Measurements from ENCODE around the gene BEST1.

BEST1 gene

DNA sequence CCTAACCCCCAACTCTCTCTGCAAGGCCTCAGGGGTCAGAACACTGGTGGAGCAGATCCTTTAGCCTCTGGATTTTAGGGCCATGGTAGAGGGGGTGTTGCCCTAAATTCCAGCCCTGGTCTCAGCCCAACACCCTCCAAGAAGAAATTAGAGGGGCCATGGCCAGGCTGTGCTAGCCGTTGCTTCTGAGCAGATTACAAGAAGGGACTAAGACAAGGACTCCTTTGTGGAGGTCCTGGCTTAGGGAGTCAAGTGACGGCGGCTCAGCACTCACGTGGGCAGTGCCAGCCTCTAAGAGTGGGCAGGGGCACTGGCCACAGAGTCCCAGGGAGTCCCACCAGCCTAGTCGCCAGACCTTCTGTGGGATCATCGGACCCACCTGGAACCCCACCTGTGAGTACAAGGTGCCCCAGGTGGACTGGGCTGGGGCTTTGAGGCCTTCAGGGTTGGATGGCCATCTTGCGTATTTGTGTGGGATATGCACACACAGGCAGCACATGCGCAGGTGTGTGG, at the start of gene BEST1:
TSS of gene BEST1 (plus strand) at position 317 of the 513 bp plus-strand sequence. CDS start 1,456 bp downstream, outside the sequence.
- no peak for DNase-seq (ENCODE audit: low read depth)

GRCh38 chr11:61901397-61901796, 48.8 kb upstream of the BEST1 start:
- no peak for DNase-seq (ENCODE audit: low read depth)

- no peak for DNase-seq (ENCODE audit: low read depth)
Measured at GRCh38 chr11:61902313-61902712, 47.8 kb upstream of the BEST1 start.

DNA sequence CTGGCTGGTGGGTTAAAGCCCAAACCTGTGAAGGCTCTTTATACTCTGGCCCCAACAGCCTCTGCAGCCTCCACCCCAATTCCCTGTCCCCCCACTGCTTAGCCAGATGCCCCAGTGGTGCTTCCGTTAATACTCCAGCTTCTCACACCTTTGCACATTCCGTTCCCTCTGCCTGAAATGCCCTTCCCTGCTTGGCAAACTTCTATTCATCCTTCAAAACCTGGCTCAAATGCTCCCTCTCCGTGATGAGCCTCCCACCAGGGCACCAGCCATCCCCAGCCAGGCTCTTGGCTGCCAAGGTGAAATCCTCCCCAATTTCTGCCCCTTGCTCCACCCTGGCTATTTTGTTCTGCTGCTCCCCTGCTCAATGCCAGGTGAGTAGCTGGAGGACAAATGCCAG, 46.3 kb upstream of the BEST1 start:
- no peak for DNase-seq (ENCODE audit: low read depth)

GRCh38 chr11:61904539-61905048, 45.6 kb upstream of the BEST1 start:
- no peak for DNase-seq (ENCODE audit: low read depth)

DNA sequence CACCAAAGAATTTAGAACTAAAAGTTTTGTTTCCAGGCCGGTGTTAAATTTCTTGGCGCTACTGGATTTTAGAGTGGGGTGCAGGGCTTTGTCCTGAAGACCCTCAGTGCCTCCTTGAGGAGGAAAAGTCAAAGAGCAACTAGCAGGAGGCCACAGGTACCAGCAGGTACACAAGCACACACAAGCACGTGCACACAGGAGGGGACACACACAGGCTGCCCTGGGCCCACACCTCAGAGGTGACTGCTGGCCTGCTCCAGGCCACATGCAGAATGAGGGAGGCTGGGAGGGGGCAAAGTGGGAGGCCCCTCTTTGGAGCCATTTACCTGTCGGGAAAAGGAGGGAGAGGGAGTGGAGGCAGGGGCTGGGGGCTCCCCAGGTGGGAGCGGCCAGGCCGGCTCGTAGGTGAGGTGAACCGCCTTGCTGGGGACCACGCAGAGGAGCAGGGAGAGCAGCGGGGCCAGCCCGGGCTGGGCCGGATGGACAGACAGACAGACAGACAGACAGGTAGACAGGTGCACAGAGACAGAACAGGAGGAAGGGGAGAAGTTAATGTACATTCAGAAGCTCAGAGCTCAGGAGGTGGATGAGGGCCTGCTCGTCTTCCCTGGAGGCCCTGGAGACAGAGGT, 45.0 kb upstream of the BEST1 start:
- no peak for DNase-seq (ENCODE audit: low read depth)

GRCh38 chr11:61905801-61906521, 44.2 kb upstream of the BEST1 start:
- no peak for DNase-seq (ENCODE audit: low read depth)

- no peak for DNase-seq (ENCODE audit: low read depth)
Measured at GRCh38 chr11:61906522-61906909, 43.6 kb upstream of the BEST1 start.

GRCh38 chr11:61907282-61907681, 42.9 kb upstream of the BEST1 start:
- DNase-seq (ENCODE audit: low read depth) = no peak

DNA sequence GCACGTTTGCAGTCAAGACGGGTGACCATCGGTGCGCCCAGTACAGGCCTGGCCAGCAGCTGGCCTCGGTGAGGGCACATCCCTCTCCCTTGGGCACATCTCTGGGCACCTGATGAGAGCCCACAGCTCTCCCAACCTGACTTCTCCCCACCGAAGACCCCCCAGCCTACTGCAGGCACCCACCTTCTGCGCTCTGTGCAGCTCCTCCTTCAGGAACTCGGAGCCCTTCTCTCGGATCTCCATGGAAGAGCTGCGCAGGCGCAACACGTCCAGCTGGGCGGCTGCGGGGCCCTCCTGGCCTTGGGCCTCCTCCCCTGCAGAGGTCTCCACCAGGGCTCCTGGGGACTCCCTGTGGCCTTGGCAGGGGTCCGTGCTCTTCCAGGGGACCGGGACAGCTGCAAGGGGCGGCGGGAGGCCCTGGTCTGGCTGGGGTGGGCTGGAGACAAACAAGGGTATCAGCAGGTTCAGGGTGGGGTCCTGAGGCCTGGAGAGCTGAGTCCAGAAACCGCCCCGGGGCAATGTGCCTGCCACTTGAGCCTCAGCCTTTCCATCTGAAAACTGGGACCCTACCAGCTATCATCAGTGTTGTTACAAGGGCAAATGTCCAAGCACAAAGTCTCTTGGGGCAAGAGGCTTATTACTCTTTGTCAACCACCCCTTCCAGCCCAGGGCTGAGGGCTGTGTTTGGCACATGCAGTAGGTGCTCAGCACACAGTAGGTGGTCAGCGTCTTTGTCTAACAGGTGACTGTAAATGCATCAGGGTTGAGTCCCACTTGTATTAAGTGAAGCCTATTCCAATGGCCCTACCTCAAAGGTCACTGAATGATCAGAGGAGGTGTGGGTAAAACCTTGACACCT, 42.1 kb upstream of the BEST1 start:
- DNase-seq (ENCODE audit: low read depth) = no peak

GRCh38 chr11:61908730-61909316, 41.3 kb upstream of the BEST1 start:
- no peak for DNase-seq (ENCODE audit: low read depth)

GRCh38 chr11:61910187-61911127, 39.7 kb upstream of the BEST1 start:
- DNase-seq (ENCODE audit: low read depth) = peak; percentile 10

GRCh38 chr11:61911128-61911700, 38.9 kb upstream of the BEST1 start:
- no peak for DNase-seq (ENCODE audit: low read depth)

GRCh38 chr11:61911701-61912529, 38.2 kb upstream of the BEST1 start:
- DNase-seq (ENCODE audit: low read depth) = no peak

DNA sequence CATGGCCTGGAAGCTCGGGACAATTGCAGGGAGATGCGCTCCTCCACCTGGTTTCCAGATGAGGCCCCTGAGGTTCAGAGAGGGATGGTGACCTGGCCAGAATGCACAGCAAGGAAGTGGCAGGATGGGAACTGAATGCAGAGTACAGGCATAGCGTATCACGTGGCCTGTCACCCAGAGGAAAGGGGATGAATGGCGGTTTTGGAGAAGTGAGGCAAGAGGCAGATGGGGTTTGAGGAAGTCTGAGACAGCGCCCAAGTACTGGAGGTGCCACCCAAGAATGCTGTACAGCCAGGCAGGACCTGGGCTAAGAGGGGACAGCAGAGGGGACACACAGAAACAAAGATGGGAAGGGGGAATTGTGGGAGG, 37.6 kb upstream of the BEST1 start:
- DNase-seq (ENCODE audit: low read depth) = no peak

DNA sequence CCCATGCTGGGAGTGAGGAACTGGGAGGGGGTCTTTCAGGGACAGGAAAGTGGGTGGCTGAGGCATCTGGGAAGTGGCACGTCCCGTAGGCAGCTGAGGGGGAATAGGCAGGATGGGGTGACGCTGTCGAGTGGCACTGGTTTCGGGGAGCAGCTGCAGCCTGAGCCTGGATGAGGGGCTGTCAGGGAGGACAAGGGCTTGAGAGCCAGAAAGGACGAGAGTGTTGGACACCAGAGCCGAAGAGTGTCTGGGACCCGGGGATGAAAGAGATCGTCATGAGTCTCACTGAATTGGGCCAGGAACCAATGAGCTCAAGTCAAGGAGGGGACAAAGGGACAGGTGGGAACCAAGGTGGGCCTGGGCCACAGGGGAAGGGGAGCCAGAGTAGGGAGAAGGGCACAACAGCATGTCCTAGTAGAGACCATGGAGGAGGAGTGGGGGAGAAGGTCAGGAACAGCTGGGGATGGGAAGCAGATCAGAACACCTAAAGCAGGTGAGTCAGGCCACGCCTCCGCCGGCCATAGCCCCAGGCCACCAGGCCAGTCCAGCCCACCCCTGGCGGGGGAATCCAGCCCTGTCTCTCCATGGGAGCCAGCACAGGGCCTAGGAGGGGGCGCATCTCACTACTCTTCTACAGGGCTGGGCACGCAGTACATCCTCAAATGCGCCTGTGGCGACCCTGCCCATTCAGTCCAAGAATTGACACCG, 37.0 kb upstream of the BEST1 start:
- DNase-seq (ENCODE audit: low read depth) = no peak

DNA sequence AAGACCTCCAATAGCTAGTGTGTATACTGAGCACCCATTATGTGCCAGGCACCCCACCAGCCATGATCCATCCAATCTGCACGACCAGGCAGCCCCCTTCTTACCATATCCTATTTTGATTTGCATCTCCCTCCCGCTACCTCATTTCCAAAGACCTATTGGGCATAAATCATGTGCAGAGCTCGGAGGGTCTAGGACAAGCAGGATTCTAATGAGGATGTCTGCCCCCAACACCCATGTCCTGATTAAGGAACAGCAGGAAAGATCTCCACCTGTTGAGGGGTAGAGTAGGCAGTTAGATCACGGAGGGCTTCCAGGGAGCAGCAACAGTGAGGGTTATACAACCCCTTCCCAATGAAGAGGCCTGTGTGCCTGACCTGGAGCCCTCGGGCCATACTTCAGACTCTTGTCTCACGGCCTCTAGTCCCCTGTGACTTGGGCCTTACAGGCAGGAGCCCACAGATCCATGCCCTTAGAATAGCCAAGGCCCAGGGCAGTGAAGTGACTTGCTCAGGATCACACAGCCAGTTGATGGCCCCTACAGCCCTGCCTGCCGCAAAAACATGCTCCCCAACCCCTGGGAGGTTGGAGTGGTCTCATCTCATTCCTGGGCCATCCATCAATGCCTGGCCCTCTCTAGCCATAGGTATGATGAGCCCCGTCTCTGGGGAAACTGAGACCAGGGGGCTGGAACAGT, 36.3 kb upstream of the BEST1 start:
- no peak for DNase-seq (ENCODE audit: low read depth)

DNA sequence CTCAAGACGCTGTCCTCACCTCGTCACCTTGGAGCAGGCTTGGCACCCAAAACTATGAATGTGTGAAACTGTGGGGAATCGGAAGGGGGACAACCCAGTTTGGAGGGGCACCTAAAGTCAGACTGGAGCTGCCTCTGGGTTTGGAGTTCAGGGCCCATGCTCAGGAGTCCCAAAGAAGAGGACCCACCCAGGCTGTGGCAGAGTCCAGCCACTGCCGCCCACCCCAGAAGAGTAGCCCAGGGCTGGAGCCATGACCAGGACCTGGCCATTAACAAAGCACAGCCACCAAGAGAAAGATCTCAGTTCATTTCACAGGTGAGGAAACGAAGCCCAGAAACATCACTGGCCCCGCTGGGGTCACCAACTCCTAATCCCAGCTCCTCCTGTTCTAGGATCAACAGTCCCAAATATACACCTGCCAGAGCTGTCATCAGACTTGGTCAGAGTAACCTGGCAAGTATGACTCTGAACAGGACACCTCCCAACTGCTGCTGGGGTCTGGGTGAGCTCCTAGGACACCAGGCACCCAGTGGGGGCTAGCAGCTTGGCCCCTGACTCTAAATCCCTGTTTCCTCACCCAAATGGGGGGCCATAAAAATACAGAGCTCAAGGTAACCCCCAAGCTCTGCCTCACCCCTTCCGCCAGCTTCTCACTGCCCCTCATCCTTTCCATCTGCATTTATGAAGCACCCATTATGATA, 35.5 kb upstream of the BEST1 start:
- no peak for DNase-seq (ENCODE audit: low read depth)

Data from iris pigment epithelial cell (primary cell).